GM21367 (cell line): ENCODE measurements around the gene PCDHB16.
"Not testable (repeated sequence)": the region's sequence is repeated elsewhere in the genome, so short reads cannot be mapped to it uniquely, and the experiment has no call there.

ENCODE experiments used
- ATAC-seq: cut with Tn5 transposase; IDR thresholded peaks from one replicate; pipeline ENCODE4 v1.9.1; 2021; ENCODE audit not compliant: unreplicated experiment

Gene PCDHB16

DNA sequence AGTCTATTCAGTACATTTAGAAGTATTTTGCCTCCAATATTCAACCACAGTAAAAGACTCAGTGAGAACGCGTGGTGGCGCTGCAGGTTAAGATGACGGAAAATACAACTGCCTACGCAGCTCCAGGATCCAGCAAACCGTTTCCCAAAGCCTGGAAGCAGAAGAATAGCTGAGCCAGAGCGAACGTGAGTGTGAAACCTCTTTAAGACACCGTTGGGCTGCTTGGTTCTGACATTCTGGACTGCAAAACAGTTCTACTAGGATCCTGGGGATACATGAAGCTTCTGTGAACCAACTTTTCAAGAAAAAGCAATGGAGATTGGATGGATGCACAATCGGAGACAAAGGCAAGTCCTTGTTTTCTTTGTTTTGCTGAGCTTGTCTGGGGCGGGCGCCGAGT is at the start of gene PCDHB16:
TSS of gene PCDHB16 (plus strand) at position 140 of the 400 bp plus-strand sequence. CDS start at position 313, 173 bp downstream.
- no peak for ATAC-seq

DNA sequence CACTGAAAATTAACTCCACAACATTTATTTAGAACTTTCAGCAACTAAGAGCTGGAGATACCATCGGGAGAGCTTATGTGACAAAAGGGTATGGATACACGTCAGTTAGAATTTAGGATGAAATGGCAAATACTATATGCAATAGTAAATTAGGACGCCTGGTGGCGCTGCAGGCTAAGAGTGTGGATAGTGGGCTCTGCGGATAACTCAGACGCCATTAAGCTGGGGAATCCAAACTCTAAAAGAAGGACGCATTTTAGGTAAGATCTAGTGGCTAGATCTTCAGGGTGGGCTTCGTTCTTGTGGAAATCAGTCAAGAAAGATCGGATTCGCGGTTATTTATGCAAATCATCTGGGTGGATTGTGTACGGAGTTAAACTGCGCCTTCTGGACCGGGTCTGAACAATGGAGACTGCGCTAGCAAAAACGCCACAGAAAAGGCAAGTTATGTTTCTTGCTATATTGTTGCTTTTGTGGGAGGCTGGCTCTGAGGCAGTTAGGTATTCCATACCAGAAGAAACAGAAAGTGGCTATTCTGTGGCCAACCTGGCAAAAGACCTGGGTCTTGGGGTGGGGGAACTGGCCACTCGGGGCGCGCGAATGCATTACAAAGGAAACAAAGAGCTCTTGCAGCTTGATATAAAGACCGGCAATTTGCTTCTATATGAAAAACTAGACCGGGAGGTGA is 47.0 kb upstream of the PCDHB16 start, which contains the start of gene PCDHB5:
TSS of gene PCDHB5 (plus strand) at position 177 of the 688 bp plus-strand sequence. CDS start at position 406, 229 bp downstream.
- no peak for ATAC-seq

DNA sequence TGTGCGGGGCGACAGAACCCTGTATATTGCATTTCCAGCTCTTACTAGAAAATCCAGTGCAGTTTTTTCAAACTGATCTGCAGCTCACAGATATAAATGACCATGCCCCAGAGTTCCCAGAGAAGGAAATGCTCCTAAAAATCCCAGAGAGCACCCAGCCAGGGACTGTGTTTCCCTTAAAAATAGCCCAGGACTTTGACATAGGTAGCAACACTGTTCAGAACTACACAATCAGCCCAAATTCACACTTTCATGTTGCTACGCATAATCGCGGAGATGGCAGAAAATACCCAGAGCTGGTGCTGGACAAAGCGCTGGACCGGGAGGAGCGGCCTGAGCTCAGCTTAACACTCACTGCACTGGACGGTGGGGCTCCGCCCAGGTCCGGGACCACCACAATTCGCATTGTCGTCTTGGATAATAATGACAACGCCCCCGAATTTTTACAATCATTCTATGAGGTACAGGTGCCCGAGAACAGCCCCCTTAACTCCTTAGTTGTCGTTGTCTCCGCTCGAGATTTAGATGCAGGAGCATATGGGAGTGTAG is 46.4 kb upstream of the PCDHB16 start:
- no peak for ATAC-seq

DNA sequence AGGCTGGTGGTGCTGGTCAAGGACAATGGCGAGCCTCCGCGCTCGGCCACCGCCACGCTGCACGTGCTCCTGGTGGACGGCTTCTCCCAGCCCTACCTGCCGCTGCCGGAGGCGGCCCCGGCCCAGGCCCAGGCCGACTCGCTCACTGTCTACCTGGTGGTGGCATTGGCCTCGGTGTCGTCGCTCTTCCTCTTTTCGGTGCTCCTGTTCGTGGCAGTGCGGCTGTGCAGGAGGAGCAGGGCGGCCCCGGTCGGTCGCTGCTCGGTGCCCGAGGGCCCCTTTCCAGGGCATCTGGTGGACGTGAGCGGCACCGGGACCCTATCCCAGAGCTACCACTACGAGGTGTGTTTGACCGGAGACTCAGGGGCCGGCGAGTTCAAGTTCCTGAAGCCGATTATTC is 44.8 kb upstream of the PCDHB16 start:
- ATAC-seq: not testable (repeated sequence)

DNA sequence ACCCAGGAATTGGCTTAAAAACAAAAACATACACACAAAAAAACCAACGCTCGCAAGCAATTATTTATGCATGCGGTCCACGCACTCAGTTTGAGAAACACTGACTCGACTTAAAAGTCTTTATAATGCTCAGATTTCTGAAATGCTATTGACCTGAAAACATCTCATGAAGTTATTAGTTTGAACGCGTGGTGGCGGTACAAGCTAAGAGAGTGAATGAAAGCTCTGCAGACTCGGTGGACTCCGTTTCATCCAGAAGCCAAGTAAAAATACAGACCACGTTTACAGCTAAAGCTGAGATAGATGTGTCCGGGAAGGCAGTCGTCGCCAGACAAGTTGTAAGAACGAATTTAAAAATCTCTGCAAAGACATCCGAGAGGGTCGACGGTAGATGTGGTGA is 32.4 kb upstream of the PCDHB16 start, which contains the start of gene PCDHB6:
TSS of gene PCDHB6 (plus strand) at position 246 of the 400 bp plus-strand sequence. CDS start 201 bp downstream, outside the sequence.
- no peak for ATAC-seq

DNA sequence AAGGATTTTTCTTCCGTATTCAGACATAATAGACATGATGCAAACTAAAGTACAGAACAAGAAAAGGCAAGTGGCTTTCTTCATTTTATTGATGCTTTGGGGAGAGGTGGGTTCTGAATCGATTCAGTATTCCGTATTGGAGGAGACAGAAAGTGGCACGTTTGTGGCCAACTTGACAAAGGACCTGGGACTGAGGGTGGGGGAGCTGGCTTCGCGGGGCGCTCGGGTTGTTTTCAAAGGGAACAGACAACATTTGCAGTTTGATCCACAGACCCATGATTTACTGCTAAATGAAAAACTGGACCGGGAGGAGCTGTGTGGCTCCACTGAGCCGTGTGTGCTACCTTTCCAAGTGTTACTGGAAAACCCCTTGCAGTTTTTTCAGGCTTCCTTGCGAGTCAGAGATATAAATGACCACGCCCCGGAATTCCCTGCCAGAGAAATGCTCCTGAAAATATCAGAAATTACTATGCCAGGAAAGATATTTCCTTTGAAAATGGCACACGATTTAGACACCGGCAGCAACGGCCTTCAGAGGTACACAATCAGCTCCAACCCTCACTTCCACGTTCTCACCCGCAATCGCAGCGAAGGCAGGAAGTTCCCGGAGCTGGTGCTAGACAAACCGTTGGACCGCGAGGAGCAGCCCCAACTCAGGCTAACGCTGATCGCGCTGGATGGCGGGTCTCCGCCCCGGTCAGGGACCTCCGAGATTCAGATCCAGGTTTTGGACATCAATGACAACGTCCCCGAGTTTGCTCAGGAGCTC is 31.8 kb upstream of the PCDHB16 start:
- no peak for ATAC-seq

DNA sequence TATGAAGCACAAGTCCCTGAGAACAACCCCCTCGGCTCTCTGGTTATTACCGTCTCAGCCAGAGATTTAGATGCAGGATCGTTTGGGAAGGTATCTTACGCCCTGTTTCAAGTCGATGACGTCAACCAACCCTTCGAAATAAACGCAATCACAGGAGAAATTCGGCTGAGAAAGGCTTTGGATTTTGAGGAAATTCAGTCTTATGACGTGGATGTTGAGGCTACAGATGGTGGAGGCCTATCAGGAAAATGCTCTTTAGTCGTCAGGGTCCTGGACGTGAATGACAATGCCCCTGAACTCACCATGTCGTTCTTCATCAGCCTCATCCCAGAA is 31.2 kb upstream of the PCDHB16 start:
- ATAC-seq: no peak

DNA sequence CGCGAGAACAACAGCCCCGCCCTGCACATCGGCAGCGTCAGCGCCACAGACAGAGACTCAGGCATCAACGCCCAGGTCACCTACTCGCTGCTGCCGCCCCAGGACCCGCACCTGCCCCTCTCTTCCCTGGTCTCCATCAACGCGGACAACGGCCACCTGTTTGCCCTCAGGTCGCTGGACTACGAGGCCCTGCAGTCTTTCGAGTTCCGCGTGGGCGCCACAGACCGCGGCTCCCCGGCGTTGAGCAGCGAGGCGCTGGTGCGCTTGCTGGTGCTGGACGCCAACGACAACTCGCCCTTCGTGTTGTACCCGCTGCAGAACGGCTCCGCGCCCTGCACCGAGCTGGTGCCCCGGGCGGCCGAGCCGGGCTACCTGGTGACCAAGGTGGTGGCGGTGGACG is 30.6 kb upstream of the PCDHB16 start:
- not testable (repeated sequence) for ATAC-seq

DNA sequence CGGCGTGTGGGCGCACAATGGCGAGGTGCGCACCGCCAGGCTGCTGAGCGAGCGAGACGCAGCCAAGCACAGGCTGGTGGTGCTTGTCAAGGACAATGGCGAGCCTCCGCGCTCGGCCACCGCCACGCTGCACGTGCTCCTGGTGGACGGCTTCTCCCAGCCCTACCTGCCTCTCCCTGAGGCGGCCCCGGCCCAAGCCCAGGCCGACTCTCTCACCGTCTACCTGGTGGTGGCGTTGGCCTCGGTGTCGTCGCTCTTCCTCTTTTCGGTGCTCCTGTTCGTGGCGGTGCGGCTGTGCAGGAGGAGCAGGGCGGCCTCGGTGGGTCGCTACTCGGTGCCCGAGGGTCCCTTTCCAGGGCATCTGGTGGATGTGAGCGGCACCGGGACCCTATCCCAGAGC is 30.1 kb upstream of the PCDHB16 start:
- ATAC-seq: not testable (repeated sequence)

DNA sequence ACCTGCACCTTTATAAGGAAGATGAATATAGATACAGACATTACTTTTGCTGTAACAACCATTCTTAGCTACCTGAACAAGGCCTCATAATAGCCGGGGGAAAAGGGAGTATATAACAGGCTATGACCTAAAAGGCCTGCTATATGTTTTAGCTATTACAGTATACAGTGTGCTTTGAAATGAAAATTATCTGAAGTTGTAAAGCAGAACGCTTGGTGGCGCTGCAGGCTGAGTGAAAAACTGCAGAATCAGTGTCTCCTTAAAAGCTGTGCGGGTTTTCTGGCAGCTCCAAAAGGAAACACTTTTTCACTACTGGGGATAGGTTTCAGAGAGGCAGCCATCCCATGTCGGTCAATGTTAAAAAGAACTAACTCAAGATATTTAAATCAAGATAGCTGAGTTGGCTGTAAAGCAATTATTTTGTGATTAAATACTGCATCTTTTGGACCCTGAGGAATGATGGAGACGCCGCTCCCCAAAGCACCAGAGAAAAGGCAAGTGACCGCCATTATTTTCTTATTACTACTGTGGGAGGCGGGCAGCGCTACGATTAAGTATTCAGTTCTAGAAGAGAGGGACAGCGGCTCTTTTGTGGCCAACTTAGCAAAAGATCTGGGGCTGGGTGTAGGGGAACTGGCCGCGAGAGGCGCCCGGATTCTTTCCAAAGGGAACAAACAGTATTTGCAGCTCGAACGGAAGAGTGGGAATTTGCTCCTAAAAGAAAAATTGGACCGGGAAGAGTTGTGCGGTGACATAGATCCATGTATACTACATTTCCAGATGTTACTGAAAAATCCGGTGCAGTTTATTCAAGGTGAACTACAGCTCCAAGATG is 26.4 kb upstream of the PCDHB16 start:
- ATAC-seq: no peak

DNA sequence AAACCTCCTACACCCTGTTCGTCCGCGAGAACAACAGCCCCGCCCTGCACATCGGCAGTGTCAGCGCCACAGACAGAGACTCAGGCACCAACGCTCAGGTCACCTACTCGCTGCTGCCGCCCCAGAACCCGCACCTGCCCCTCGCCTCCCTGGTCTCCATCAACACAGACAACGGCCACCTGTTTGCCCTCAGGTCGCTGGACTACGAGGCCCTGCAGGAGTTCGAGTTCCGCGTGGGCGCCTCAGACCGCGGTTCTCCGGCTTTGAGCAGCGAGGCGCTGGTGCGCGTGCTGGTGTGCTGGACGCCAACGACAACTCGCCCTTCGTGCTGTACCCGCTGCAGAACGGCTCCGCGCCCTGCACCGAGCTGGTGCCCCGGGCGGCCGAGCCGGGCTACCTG is 24.8 kb upstream of the PCDHB16 start:
- not testable (repeated sequence) for ATAC-seq

DNA sequence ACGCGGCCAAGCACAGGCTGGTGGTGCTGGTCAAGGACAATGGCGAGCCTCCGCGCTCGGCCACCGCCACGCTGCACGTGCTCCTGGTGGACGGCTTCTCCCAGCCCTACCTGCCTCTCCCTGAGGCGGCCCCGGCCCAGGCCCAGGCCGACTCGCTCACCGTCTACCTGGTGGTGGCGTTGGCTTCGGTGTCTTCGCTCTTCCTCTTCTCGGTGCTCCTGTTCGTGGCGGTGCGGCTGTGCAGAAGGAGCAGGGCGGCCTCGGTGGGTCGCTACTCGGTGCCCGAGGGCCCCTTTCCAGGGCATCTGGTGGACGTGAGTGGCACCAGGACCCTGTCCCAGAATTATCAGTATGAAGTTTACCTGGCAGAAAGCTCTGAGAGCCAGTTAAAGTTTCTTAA is 24.3 kb upstream of the PCDHB16 start:
- not testable (repeated sequence) for ATAC-seq

DNA sequence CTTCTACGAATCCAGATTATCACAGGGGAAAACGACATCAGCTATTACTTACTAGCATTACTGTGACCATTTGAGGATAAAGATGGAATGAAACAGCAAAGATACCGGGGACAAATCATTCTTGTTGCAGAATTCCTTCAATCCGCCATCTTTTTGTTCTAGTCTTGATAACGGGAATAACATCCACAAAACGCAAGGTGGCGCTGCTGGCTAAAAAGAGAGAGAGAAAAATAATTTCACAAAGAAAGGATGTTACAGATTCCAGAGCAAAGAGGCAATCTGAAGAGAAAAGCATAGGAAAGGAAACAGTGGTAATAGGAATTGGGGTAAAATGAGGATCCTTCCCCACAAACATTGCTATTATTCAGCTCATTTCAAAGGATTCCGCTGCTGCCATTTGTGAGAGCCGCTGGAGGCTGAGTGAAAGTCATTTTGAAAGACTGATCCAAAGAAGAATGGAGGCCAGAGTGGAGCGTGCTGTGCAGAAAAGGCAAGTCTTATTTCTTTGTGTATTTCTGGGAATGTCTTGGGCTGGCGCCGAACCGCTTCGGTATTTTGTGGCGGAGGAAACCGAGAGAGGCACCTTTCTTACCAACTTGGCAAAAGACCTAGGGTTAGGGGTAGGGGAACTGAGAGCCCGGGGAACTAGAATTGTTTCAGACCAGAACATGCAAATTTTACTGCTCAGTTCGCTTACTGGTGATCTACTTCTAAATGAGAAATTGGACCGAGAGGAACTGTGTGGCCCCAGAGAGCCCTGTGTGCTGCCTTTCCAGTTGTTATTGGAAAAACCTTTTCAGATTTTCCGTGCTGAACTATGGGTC is 9.6 kb upstream of the PCDHB16 start, which contains the start of gene PCDHB7:
TSS of gene PCDHB7 (plus strand) at position 264 of the 824 bp plus-strand sequence. CDS start at position 456, 192 bp downstream.
- ATAC-seq: no peak

DNA sequence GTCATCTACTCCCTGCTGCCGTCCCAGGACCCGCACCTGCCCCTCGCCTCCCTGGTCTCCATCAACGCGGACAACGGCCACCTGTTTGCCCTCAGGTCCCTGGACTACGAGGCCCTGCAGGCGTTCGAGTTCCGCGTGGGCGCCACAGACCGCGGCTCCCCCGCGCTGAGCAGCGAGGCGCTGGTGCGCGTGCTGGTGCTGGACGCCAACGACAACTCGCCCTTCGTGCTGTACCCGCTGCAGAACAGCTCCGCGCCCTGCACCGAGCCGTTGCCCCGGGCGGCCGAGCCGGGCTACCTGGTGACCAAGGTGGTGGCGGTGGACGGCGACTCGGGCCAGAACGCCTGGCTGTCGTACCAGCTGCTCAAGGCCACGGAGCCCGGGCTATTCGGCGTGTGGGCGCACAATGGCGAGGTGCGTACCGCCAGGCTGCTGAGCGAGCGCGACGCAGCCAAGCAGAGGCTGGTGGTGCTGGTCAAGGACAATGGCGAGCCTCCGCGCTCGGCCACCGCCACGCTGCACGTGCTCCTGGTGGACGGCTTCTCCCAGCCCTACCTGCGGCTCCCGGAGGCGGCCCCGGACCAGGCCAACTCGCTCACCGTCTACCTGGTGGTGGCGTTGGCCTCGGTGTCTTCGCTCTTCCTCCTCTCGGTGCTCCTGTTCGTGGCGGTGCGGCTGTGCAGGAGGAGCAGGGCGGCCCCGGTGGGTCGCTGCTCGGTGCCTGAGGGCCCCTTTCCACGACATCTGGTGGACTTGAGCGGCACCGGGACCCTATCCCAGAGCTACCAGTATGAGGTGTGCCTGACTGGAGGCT is 7.7 kb upstream of the PCDHB16 start:
- ATAC-seq: not testable (repeated sequence)

DNA sequence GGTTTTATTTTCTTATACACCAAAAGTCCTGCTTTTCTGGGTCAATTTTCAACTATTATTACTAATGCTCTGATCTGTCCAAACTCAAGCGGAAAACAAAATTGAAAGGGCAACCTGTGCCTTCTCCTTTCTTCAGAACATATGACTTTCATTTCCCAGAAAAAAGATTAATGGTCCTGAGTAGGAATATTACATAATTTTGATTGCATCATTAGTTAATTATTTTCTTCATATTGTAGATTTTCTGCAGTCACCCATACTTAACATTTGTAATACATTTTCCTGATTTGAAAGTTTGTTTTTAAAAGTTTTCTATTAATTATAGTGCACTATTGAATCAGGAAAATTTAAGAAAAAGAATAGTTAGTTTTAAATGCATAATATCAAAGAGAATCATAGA is 6.3 kb upstream of the PCDHB16 start:
- no peak for ATAC-seq

DNA sequence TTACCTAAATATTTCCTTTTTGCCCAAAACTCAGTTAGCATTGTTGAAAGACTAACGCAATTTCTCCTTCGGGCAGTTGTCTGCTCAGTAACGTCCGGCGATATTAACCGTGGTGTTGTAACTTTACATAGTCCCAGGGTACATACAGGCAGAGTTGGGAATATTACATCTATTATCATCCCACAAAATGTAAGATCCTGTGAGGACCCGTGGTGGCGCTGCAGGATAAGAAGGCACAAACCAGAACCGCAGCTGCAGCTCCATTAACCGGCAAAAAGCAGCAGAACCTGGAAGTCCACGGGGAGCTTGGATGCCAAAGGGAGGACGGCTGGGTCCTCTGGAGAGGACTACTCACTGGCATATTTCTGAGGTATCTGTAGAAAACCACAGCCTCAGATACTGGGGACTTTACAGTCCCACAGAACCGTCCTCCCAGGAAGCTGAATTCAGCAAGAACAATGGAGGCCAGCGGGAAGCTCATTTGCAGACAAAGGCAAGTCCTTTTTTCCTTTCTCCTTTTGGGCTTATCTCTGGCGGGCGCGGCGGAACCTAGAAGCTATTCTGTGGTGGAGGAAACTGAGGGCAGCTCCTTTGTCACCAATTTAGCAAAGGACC is 4.5 kb upstream of the PCDHB16 start, which contains the start of gene PCDHB8:
TSS of gene PCDHB8 (plus strand) at position 214 of the 615 bp plus-strand sequence. CDS start at position 459, 245 bp downstream.
- not testable (repeated sequence) for ATAC-seq

DNA sequence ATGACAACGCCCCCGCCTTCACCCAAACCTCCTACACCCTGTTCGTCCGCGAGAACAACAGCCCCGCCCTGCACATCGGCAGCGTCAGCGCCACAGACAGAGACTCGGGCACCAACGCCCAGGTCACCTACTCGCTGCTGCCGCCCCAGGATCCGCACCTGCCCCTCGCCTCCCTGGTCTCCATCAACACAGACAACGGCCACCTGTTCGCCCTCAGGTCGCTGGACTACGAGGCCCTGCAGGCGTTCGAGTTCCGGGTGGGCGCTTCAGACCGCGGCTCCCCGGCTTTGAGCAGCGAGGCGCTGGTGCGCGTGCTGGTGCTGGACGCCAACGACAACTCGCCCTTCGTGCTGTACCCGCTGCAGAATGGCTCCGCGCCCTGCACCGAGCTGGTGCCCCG is 2.8 kb upstream of the PCDHB16 start:
- ATAC-seq: not testable (repeated sequence)

DNA sequence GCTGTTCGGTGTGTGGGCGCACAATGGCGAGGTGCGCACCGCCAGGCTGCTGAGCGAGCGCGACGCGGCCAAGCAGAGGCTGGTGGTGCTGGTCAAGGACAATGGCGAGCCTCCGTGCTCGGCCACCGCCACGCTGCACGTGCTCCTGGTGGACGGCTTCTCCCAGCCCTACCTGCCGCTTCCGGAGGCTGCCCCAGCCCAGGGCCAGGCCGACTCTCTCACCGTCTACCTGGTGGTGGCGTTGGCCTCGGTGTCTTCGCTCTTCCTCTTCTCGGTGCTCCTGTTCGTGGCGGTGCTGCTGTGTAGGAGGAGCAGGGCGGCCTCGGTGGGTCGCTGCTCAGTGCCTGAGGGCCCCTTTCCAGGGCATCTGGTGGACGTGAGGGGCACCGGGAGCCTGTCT is 2.3 kb upstream of the PCDHB16 start:
- not testable (repeated sequence) for ATAC-seq

DNA sequence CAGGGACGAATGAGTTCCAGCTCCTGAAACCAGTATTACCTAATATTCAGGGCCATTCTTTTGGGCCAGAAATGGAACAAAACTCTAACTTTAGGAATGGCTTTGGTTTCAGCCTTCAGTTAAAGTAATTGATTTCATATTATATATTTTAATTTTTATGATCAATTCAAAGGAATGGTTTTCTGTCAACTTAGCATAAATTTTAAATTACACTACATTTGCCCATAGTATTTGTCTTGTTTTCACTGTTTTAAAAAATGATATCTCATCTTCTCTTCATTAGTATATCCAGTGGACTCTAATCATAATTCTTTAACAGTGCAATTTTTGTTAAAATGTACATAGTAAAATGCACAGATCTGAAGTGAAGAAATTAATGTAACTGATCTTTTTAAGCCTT is 1.9 kb upstream of the PCDHB16 start:
- no peak for ATAC-seq
